Effector memory CD8-positive, alpha-beta T cell (primary cell): Measurements from ENCODE around the gene ZFAND3.
"Not testable (repeated sequence)": the region's sequence is repeated elsewhere in the genome, so short reads cannot be mapped to it uniquely, and the experiment has no call there.

Experiments used
- ATAC-seq: fragments of 150-1000 bp; cut with Tn5 transposase; replicated peaks from 2 replicates; pipeline ENCODE4 v1.10.0; 2021; ENCODE audit warnings: mild to moderate bottlenecking, moderate library complexity
- DNase-seq, 3 experiments: peaks; one replicate each; pipeline ENCODE4 v3.0.0; 2021
- H3K27ac Mint-ChIP-seq, 2 donors: one replicate each; pipeline ENCODE4 v1.8.0; 2022; ENCODE audit warnings: mild to moderate bottlenecking in 2 of 2, mixed read lengths in 2 of 2, moderate library complexity in 2 of 2
- H3K27me3 Mint-ChIP-seq, 2 donors: one replicate each; pipeline ENCODE4 v1.8.0; 2022; ENCODE audit warnings: mixed read lengths in 2 of 2
- H3K36me3 Mint-ChIP-seq: one replicate; pipeline ENCODE4 v1.8.0; 2022; ENCODE audit warnings: mild to moderate bottlenecking, moderate library complexity, mixed read lengths; ENCODE audit not compliant: insufficient read depth
- H3K4me1 Mint-ChIP-seq, 2 donors: one replicate each; pipeline ENCODE4 v1.8.0; 2022; ENCODE audit warnings: low read depth in 2 of 2, mixed read lengths in 2 of 2
- H3K4me3 Mint-ChIP-seq, 2 donors: one replicate each; pipeline ENCODE4 v1.8.0; 2022; ENCODE audit warnings: mild to moderate bottlenecking in 2 of 2, mixed read lengths in 2 of 2, moderate library complexity in 2 of 2
- H3K9me3 Mint-ChIP-seq, 2 donors: one replicate each; pipeline ENCODE4 v1.8.0; 2022; ENCODE audit warnings: mixed read lengths in 2 of 2

The ZFAND3 gene

GRCh38 chr6:37993194-37993593, 173.7 kb downstream of the ZFAND3 start:
- H3K4me1 Mint-ChIP-seq = peaks cover 27 to 53% of the 10 kb centered on the region in 2 donors
- not testable (repeated sequence) for H3K9me3 Mint-ChIP-seq, ATAC-seq, DNase-seq, H3K27me3 Mint-ChIP-seq, H3K36me3 Mint-ChIP-seq, H3K27ac Mint-ChIP-seq, H3K4me3 Mint-ChIP-seq

- Mint-ChIP-seq H3K4me3 (no peak overlapping the region), H3K4me1 (peaks cover 26 to 51% of the 10 kb centered on the region in 2 donors), H3K36me3 (no peaks in the 10 kb centered on the region), H3K27ac (no peak overlapping the region), H3K9me3 (no peaks in the 10 kb centered on the region), H3K27me3 (no peaks in the 10 kb centered on the region)
- DNase-seq (no peak), ATAC-seq (no peak)
Observed at GRCh38 chr6:37993596-37993995, 174.1 kb downstream of the ZFAND3 start.

- H3K36me3 Mint-ChIP-seq = no peaks in the 10 kb centered on the region
- H3K9me3 Mint-ChIP-seq = no peaks in the 10 kb centered on the region
- ATAC-seq = no peak
- H3K27ac Mint-ChIP-seq = no peak overlapping the region
- H3K4me3 Mint-ChIP-seq = no peak overlapping the region
- DNase-seq = no peak
- H3K4me1 Mint-ChIP-seq = peaks cover 24 to 47% of the 10 kb centered on the region in 2 donors
- H3K27me3 Mint-ChIP-seq = no peaks in the 10 kb centered on the region
Observed at GRCh38 chr6:37994223-37994622, 174.7 kb downstream of the ZFAND3 start.

GRCh38 chr6:37998366-37998765, 178.8 kb downstream of the ZFAND3 start:
- H3K9me3 Mint-ChIP-seq = peaks cover 0 to 7% of the 10 kb centered on the region in 2 donors
- H3K27me3 Mint-ChIP-seq = no peaks in the 10 kb centered on the region
- ATAC-seq (no peak), DNase-seq (no peak)
- H3K27ac Mint-ChIP-seq = no peak overlapping the region
- H3K4me3 Mint-ChIP-seq = no peak overlapping the region
- H3K36me3 Mint-ChIP-seq = no peaks in the 10 kb centered on the region
- peaks cover 13 to 34% of the 10 kb centered on the region in 2 donors for H3K4me1 Mint-ChIP-seq

GRCh38 chr6:38001386-38001785, 181.9 kb downstream of the ZFAND3 start:
- H3K27ac Mint-ChIP-seq = no peak overlapping the region
- no peaks in the 10 kb centered on the region for H3K36me3 Mint-ChIP-seq
- H3K27me3 Mint-ChIP-seq = no peaks in the 10 kb centered on the region
- ATAC-seq (no peak), DNase-seq (no peak)
- no peak overlapping the region for H3K4me3 Mint-ChIP-seq
- H3K4me1 Mint-ChIP-seq = peaks cover 13 to 47% of the 10 kb centered on the region in 2 donors
- peaks cover 0 to 7% of the 10 kb centered on the region in 2 donors for H3K9me3 Mint-ChIP-seq

GRCh38 chr6:38004908-38005307, 185.4 kb downstream of the ZFAND3 start:
- Mint-ChIP-seq H3K27ac (no peak overlapping the region), H3K9me3 (peaks cover 0 to 10% of the 10 kb centered on the region in 2 donors), H3K36me3 (no peaks in the 10 kb centered on the region), H3K4me3 (no peak overlapping the region), H3K27me3 (no peaks in the 10 kb centered on the region), H3K4me1 (peaks cover 8 to 38% of the 10 kb centered on the region in 2 donors)
- no peak for ATAC-seq
- DNase-seq = no peak

- H3K27ac Mint-ChIP-seq = no peak overlapping the region
- H3K4me1 Mint-ChIP-seq = peaks cover 4 to 14% of the 10 kb centered on the region in 2 donors
- H3K9me3 Mint-ChIP-seq = peaks cover 0 to 7% of the 10 kb centered on the region in 2 donors
- no peak overlapping the region for H3K4me3 Mint-ChIP-seq
- no peak for ATAC-seq
- DNase-seq = no peak
- peaks cover 6% of the 10 kb centered on the region for H3K36me3 Mint-ChIP-seq
- H3K27me3 Mint-ChIP-seq = no peaks in the 10 kb centered on the region
Observed at GRCh38 chr6:38011937-38012336, 192.4 kb downstream of the ZFAND3 start.

- Mint-ChIP-seq H3K4me3 (no peak overlapping the region), H3K36me3 (peaks cover 6% of the 10 kb centered on the region), H3K9me3 (peaks cover 0 to 7% of the 10 kb centered on the region in 2 donors), H3K4me1 (peaks cover 4 to 18% of the 10 kb centered on the region in 2 donors), H3K27me3 (no peaks in the 10 kb centered on the region), H3K27ac (no peak overlapping the region)
- no peak for DNase-seq
- ATAC-seq = peak; percentile 44
Observed at GRCh38 chr6:38012573-38012972, 193.0 kb downstream of the ZFAND3 start.

- DNase-seq (no peak), ATAC-seq (no peak)
- peaks cover 6% of the 10 kb centered on the region for H3K36me3 Mint-ChIP-seq
- no peak overlapping the region for H3K4me3 Mint-ChIP-seq
- peaks cover 6 to 25% of the 10 kb centered on the region in 2 donors for H3K4me1 Mint-ChIP-seq
- H3K27me3 Mint-ChIP-seq = no peaks in the 10 kb centered on the region
- H3K9me3 Mint-ChIP-seq = no peaks in the 10 kb centered on the region
- H3K27ac Mint-ChIP-seq = peak overlapping the region in 1 of 2 donors; percentile 61
Observed at GRCh38 chr6:38015341-38015740, 195.8 kb downstream of the ZFAND3 start.

- ATAC-seq (no peak), DNase-seq (no peak)
- Mint-ChIP-seq H3K4me1 (peaks cover 16 to 32% of the 10 kb centered on the region in 2 donors), H3K27me3 (no peaks in the 10 kb centered on the region), H3K4me3 (no peak overlapping the region), H3K9me3 (no peaks in the 10 kb centered on the region), H3K27ac (no peak overlapping the region), H3K36me3 (peaks cover 10% of the 10 kb centered on the region)
Observed at GRCh38 chr6:38016824-38017223, 197.3 kb downstream of the ZFAND3 start.

- H3K4me3 Mint-ChIP-seq = no peak overlapping the region
- ATAC-seq (no peak), DNase-seq (no peak)
- no peaks in the 10 kb centered on the region for H3K27me3 Mint-ChIP-seq
- H3K9me3 Mint-ChIP-seq = no peaks in the 10 kb centered on the region
- H3K27ac Mint-ChIP-seq = peak overlapping the region in 1 of 2 donors; percentile 49
- H3K4me1 Mint-ChIP-seq = peaks cover 18 to 36% of the 10 kb centered on the region in 2 donors
- H3K36me3 Mint-ChIP-seq = peaks cover 7% of the 10 kb centered on the region
Observed at GRCh38 chr6:38018755-38019165, 199.2 kb downstream of the ZFAND3 start.

GRCh38 chr6:38020593-38020992, 201.1 kb downstream of the ZFAND3 start:
- Mint-ChIP-seq H3K27ac (no peak overlapping the region), H3K36me3 (peaks cover 4% of the 10 kb centered on the region), H3K4me1 (peaks cover 20 to 38% of the 10 kb centered on the region in 2 donors), H3K4me3 (no peak overlapping the region), H3K9me3 (no peaks in the 10 kb centered on the region), H3K27me3 (no peaks in the 10 kb centered on the region)
- DNase-seq = no peak
- ATAC-seq = no peak

GRCh38 chr6:38021029-38021428, 201.5 kb downstream of the ZFAND3 start:
- no peaks in the 10 kb centered on the region for H3K9me3 Mint-ChIP-seq
- H3K4me1 Mint-ChIP-seq = peaks cover 20 to 40% of the 10 kb centered on the region in 2 donors
- no peak for DNase-seq
- peak overlapping the region; percentile 32 to 33 for H3K27ac Mint-ChIP-seq
- ATAC-seq = no peak
- no peak overlapping the region for H3K4me3 Mint-ChIP-seq
- H3K27me3 Mint-ChIP-seq = no peaks in the 10 kb centered on the region
- H3K36me3 Mint-ChIP-seq = peaks cover 4% of the 10 kb centered on the region

- Mint-ChIP-seq H3K27me3 (no peaks in the 10 kb centered on the region), H3K4me1 (peaks cover 20 to 42% of the 10 kb centered on the region in 2 donors), H3K4me3 (no peak overlapping the region), H3K36me3 (peaks cover 7% of the 10 kb centered on the region), H3K27ac (peak overlapping the region; percentile 32 to 33), H3K9me3 (no peaks in the 10 kb centered on the region)
- ATAC-seq = no peak
- no peak for DNase-seq
Observed at GRCh38 chr6:38021571-38021970, 202.0 kb downstream of the ZFAND3 start.

GRCh38 chr6:38022688-38023087, 203.2 kb downstream of the ZFAND3 start:
- ATAC-seq = no peak
- Mint-ChIP-seq H3K4me3 (no peak overlapping the region), H3K9me3 (no peaks in the 10 kb centered on the region), H3K36me3 (peaks cover 7% of the 10 kb centered on the region), H3K27ac (no peak overlapping the region), H3K27me3 (no peaks in the 10 kb centered on the region), H3K4me1 (peaks cover 20 to 46% of the 10 kb centered on the region in 2 donors)
- DNase-seq = no peak
